HepG2 (cell line): ENCODE measurements around the gene MDM4. TPM values are rescaled to one million over a fixed set of nuclear protein-coding genes. Genes with fewer than 3 reads are reported as not detected.
A peak's percentile ranks its signal among the peaks of the same experiment; 100 is the strongest.

Experiments
- ERF ChIP-seq: IDR thresholded peaks from 2 replicates; pipeline ENCODE4 v1.6.1; 2018; ENCODE audit warnings: missing biosample characterization, missing genetic modification reagents
- FOXA1 ChIP-seq, 2 experiments: fragments of 450-650 bp in 1 of 2; sonication (generic) in 1 of 2; formaldehyde crosslinking in 1 of 2; IDR thresholded peaks; 2 replicates each; pipeline versions ENCODE4 v1.4.0 to v1.6.1; 2016 to 2020; ENCODE audit warnings: missing genetic modification reagents in 1 of 2
- HOXA3 ChIP-seq: sonication (generic); formaldehyde crosslinking; IDR thresholded peaks from 2 replicates; pipeline ENCODE4 v1.5.0; 2020; ENCODE audit warnings: missing genetic modification reagents
- KMT2B ChIP-seq: IDR thresholded peaks from 2 replicates; pipeline ENCODE4 v1.6.1; 2016; ENCODE audit warnings: missing genetic modification reagents, missing compliant biosample characterization
- NONO ChIP-seq, 2 experiments: fragments of 450-650 bp in 1 of 2; sonication (generic) in 1 of 2; formaldehyde crosslinking in 1 of 2; IDR thresholded peaks in 1 of 2; conservative IDR thresholded peaks in 1 of 2; 2 replicates each; pipeline versions ENCODE4 v1.6.1 to v1.8.0; 2017 to 2022; ENCODE audit warnings: mild to moderate bottlenecking in 1 of 2, missing genetic modification reagents in 1 of 2, moderate library complexity in 1 of 2
- POLR2G ChIP-seq: fragments of 200-400 bp; formaldehyde crosslinking; IDR thresholded peaks from 2 replicates; pipeline ENCODE4 v1.6.1; 2018; ENCODE audit warnings: mild to moderate bottlenecking, low read depth, low read length, moderate library complexity
- ZNF12 ChIP-seq: sonication (generic); formaldehyde crosslinking; IDR thresholded peaks from 2 replicates; pipeline ENCODE4 v1.5.0; 2020; ENCODE audit warnings: missing genetic modification reagents
- ZNF232 ChIP-seq: sonication (generic); formaldehyde crosslinking; IDR thresholded peaks from 2 replicates; pipeline ENCODE4 v1.4.0; 2020; ENCODE audit warnings: missing genetic modification reagents, borderline replicate concordance
- ZNF44 ChIP-seq: sonication (generic); formaldehyde crosslinking; IDR thresholded peaks from 2 replicates; pipeline ENCODE4 v1.5.1; 2020; ENCODE audit warnings: mild to moderate bottlenecking, missing genetic modification reagents
- ZNF441 ChIP-seq: sonication (generic); formaldehyde crosslinking; IDR thresholded peaks from 2 replicates; pipeline ENCODE4 v1.7.0; 2021; ENCODE audit warnings: missing genetic modification reagents, borderline replicate concordance
- ZNF616 ChIP-seq: sonication (generic); formaldehyde crosslinking; IDR thresholded peaks from 2 replicates; pipeline ENCODE4 v1.5.0; 2020; ENCODE audit warnings: low read depth, mild to moderate bottlenecking, missing genetic modification reagents
- ZNF709 ChIP-seq: sonication (generic); formaldehyde crosslinking; IDR thresholded peaks from 2 replicates; pipeline ENCODE4 v1.5.0; 2020; ENCODE audit warnings: mild to moderate bottlenecking, missing genetic modification reagents
- polyA plus RNA-seq, 8 experiments: library from polyadenylated mRNA; depleted of rRNA in 3 of 8; stranded (reverse) in 7 of 8; unstranded in 1 of 8; fragments of >200 nt; fragmentation: Illumina TruSeq in 4 of 8; extraction: Trizol in 4 of 8; gene quantifications; 2 replicates each; pipeline versions ENCODE4 v1.2.1 to v1.2.3, GENCODE V29; 2011 to 2016; ENCODE audit warnings: low read depth in 4 of 8, missing spikeins in 1 of 8, mixed read lengths in 1 of 8; ENCODE audit not compliant: insufficient read depth in 1 of 8
- total RNA-seq, 5 experiments: library from RNA; depleted of rRNA; stranded (reverse); fragments of >200 nt; fragmentation: Illumina TruSeq; extraction: Trizol; gene quantifications; 2 replicates each; pipeline ENCODE4 v1.2.3, GENCODE V29; 2016; ENCODE audit warnings: low read depth in 1 of 5
- TF ChIP-seq, protein P1 (sequence below): sonication (generic); formaldehyde crosslinking; IDR thresholded peaks from 2 replicates; pipeline ENCODE4 v1.8.1; 2022; ENCODE audit warnings: mild to moderate bottlenecking, missing genetic modification reagents
- TF ChIP-seq, protein P2 (sequence below): sonication (generic); formaldehyde crosslinking; IDR thresholded peaks from 2 replicates; pipeline ENCODE4 v1.4.0; 2020; ENCODE audit warnings: mild to moderate bottlenecking, missing genetic modification reagents
- TF ChIP-seq, protein P3 (sequence below): sonication (generic); formaldehyde crosslinking; IDR thresholded peaks from 2 replicates; pipeline ENCODE4 v1.5.0; 2020; ENCODE audit warnings: missing genetic modification reagents
- TF ChIP-seq, protein P4 (sequence below): sonication (generic); formaldehyde crosslinking; IDR thresholded peaks from 2 replicates; pipeline ENCODE4 v1.4.0; 2020; ENCODE audit warnings: missing genetic modification reagents
- TF ChIP-seq, protein P5 (sequence below): sonication (generic); formaldehyde crosslinking; IDR thresholded peaks from 2 replicates; pipeline ENCODE4 v1.5.0; 2020; ENCODE audit warnings: mild to moderate bottlenecking, missing genetic modification reagents, moderate library complexity

The MDM4 gene
- total and polyA plus RNA-seq, 2 of the 13 experiments (the other 11 are each of a cell fraction or from before 2014, with no cell fraction given) = 14.9 to 19.0 TPM

DNA sequence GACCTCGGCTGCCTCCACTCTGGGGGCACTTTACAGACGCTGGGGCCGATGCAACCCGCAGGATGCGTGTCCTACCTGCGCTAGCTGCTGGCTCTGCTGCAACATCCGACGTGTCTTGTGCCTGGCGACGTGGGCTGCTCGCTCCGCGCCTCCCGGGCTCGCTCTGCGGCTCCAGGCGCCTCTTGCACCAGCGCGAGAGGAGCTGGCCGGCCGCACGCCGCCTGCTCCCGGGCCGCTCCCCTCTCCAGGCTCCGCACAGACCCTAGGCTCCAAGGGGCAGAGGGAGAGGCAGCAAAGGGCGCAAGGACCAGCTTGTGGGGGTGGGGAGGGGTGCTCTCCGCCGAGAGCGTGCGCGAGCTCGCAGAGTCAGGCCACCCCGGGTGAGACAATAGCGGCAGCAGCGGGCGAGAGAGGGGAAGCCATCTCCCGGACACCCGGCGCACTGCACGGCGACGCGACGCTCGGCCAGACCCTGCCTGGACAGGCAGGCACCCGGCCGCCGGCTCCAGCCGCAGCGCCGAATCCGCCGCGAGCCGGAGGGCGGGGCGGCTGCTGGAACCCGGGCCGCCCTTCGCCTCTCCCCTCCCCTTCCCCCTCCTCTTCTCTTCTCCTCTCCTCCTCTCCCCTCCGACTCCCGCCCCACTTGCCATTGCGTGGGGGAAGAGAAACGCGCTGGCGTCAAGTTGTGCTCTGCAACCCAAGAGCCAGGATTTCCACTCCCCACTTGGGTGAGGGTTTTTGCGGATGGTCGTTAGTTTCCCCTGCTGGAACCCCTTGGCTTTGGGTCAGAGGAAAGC is 21.7 kb upstream of the MDM4 start, which contains the start of gene PIK3C2B (continued):
- TF ChIP-seq ZNF232 (CRISPR knock-in tag) = 0 out of 2 replicates have a peak, but pooled peaks have one; percentile 66
- TF ChIP-seq FOXA1 (IDR thresholded peaks at IDR 0.05) = no peak
- peak; percentile 18; the same call in 1 of the 2 replicates for TF ChIP-seq FOXA1 (CRISPR knock-in tag; IDR thresholded peaks at IDR 0.05)
- 0 out of 2 replicates have a peak, but pooled peaks have one; percentile 41 for TF ChIP-seq ZNF616 (CRISPR knock-in tag)
- TF ChIP-seq, protein P1, sequence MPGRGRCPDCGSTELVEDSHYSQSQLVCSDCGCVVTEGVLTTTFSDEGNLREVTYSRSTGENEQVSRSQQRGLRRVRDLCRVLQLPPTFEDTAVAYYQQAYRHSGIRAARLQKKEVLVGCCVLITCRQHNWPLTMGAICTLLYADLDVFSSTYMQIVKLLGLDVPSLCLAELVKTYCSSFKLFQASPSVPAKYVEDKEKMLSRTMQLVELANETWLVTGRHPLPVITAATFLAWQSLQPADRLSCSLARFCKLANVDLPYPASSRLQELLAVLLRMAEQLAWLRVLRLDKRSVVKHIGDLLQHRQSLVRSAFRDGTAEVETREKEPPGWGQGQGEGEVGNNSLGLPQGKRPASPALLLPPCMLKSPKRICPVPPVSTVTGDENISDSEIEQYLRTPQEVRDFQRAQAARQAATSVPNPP (CRISPR knock-in tag) = peak; percentile 43; the same call in 1 of the 2 replicates
- 0 out of 2 replicates have a peak, but pooled peaks have one; percentile 15 for TF ChIP-seq ZNF12 (CRISPR knock-in tag)
- TF ChIP-seq, protein P2, sequence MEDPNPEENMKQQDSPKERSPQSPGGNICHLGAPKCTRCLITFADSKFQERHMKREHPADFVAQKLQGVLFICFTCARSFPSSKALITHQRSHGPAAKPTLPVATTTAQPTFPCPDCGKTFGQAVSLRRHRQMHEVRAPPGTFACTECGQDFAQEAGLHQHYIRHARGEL (CRISPR knock-in tag) = peak; percentile 86
- TF ChIP-seq, protein P3, sequence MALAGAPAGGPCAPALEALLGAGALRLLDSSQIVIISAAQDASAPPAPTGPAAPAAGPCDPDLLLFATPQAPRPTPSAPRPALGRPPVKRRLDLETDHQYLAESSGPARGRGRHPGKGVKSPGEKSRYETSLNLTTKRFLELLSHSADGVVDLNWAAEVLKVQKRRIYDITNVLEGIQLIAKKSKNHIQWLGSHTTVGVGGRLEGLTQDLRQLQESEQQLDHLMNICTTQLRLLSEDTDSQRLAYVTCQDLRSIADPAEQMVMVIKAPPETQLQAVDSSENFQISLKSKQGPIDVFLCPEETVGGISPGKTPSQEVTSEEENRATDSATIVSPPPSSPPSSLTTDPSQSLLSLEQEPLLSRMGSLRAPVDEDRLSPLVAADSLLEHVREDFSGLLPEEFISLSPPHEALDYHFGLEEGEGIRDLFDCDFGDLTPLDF (CRISPR knock-in tag) = peak; percentile 20; the same call in 1 of the 2 replicates
- TF ChIP-seq ERF (CRISPR knock-in tag) = peak; percentile 17; the same call in 1 of the 2 replicates
- TF ChIP-seq, protein P4, sequence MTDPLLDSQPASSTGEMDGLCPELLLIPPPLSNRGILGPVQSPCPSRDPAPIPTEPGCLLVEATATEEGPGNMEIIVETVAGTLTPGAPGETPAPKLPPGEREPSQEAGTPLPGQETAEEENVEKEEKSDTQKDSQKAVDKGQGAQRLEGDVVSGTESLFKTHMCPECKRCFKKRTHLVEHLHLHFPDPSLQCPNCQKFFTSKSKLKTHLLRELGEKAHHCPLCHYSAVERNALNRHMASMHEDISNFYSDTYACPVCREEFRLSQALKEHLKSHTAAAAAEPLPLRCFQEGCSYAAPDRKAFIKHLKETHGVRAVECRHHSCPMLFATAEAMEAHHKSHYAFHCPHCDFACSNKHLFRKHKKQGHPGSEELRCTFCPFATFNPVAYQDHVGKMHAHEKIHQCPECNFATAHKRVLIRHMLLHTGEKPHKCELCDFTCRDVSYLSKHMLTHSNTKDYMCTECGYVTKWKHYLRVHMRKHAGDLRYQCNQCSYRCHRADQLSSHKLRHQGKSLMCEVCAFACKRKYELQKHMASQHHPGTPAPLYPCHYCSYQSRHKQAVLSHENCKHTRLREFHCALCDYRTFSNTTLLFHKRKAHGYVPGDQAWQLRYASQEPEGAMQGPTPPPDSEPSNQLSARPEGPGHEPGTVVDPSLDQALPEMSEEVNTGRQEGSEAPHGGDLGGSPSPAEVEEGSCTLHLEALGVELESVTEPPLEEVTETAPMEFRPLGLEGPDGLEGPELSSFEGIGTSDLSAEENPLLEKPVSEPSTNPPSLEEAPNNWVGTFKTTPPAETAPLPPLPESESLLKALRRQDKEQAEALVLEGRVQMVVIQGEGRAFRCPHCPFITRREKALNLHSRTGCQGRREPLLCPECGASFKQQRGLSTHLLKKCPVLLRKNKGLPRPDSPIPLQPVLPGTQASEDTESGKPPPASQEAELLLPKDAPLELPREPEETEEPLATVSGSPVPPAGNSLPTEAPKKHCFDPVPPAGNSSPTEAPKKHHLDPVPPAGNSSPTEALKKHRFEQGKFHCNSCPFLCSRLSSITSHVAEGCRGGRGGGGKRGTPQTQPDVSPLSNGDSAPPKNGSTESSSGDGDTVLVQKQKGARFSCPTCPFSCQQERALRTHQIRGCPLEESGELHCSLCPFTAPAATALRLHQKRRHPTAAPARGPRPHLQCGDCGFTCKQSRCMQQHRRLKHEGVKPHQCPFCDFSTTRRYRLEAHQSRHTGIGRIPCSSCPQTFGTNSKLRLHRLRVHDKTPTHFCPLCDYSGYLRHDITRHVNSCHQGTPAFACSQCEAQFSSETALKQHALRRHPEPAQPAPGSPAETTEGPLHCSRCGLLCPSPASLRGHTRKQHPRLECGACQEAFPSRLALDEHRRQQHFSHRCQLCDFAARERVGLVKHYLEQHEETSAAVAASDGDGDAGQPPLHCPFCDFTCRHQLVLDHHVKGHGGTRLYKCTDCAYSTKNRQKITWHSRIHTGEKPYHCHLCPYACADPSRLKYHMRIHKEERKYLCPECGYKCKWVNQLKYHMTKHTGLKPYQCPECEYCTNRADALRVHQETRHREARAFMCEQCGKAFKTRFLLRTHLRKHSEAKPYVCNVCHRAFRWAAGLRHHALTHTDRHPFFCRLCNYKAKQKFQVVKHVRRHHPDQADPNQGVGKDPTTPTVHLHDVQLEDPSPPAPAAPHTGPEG (CRISPR knock-in tag) = peak; percentile 36; the same call in 1 of the 2 replicates
- TF ChIP-seq ZNF441 (CRISPR knock-in tag) = 0 out of 2 replicates have a peak, but pooled peaks have one; percentile 40
- no peak for TF ChIP-seq KMT2B (CRISPR knock-in tag)
- TF ChIP-seq ZNF709 = peak; percentile 60; the same call in 1 of the 2 replicates
- TF ChIP-seq, protein P5, sequence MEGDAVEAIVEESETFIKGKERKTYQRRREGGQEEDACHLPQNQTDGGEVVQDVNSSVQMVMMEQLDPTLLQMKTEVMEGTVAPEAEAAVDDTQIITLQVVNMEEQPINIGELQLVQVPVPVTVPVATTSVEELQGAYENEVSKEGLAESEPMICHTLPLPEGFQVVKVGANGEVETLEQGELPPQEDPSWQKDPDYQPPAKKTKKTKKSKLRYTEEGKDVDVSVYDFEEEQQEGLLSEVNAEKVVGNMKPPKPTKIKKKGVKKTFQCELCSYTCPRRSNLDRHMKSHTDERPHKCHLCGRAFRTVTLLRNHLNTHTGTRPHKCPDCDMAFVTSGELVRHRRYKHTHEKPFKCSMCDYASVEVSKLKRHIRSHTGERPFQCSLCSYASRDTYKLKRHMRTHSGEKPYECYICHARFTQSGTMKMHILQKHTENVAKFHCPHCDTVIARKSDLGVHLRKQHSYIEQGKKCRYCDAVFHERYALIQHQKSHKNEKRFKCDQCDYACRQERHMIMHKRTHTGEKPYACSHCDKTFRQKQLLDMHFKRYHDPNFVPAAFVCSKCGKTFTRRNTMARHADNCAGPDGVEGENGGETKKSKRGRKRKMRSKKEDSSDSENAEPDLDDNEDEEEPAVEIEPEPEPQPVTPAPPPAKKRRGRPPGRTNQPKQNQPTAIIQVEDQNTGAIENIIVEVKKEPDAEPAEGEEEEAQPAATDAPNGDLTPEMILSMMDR = peak; percentile 67
- TF ChIP-seq ZNF44 (CRISPR knock-in tag) = no peak
- peak; percentile 81 for TF ChIP-seq HOXA3 (CRISPR knock-in tag)
- peak; percentile 62 for TF ChIP-seq POLR2G
- TF ChIP-seq NONO (IDR thresholded peaks at IDR 0.05) = no peak
- peak; percentile 79; the same call in 1 of the 2 replicates for TF ChIP-seq NONO (CRISPR knock-in tag; conservative IDR thresholded peaks at IDR 0.05)
